Uterus (tissue), 4 donors: ENCODE data around the gene LPP. TPM values are rescaled to one million over a fixed set of nuclear protein-coding genes. Genes with fewer than 3 reads are reported as not detected.

Experiments used
- DNase-seq, 2 donors: peaks; one replicate each; pipeline ENCODE4 v3.0.0-alpha.2; 2019 to 2020
- H3K27ac ChIP-seq, 2 donors: fragments of 200-600 bp; sonication (generic); 1 replicate in 1 of 2; 2 replicates in 1 of 2; pipeline ENCODE4 v1.5.1; 2016 to 2018
- H3K27me3 ChIP-seq, 2 donors: fragments of 200-600 bp; sonication (generic); one replicate each; pipeline ENCODE4 v1.5.1; 2018 to 2019; ENCODE audit warnings: control low read depth in 1 of 2
- H3K36me3 ChIP-seq, 2 donors: fragments of 200-600 bp; sonication (generic); one replicate each; pipeline ENCODE4 v1.5.1; 2019; ENCODE audit warnings: control low read depth in 1 of 2
- H3K4me1 ChIP-seq, 2 donors: fragments of 200-600 bp; sonication (generic); one replicate each; pipeline ENCODE4 v1.5.1; 2018 to 2019; ENCODE audit warnings: control low read depth in 1 of 2
- H3K4me3 ChIP-seq, 2 donors: fragments of 200-600 bp; sonication (generic); 1 replicate in 1 of 2; 2 replicates in 1 of 2; pipeline ENCODE4 v1.5.1; 2018 to 2019; ENCODE audit warnings: mild to moderate bottlenecking in 1 of 2
- H3K9me3 ChIP-seq, 2 donors: fragments of 200-600 bp; sonication (generic); one replicate each; pipeline ENCODE4 v1.5.1; 2019; ENCODE audit warnings: control low read depth in 1 of 2
- CTCF ChIP-seq, 4 experiments: fragments of 200-600 bp in 2 of 4; fragments of 450-650 bp in 2 of 4; sonication (generic) in 2 of 4; IDR thresholded peaks; one replicate each; pipeline ENCODE4 v1.5.1; 2016 to 2019; ENCODE audit warnings: antibody characterized with exemption in 4 of 4, mild to moderate bottlenecking in 2 of 4, moderate library complexity in 1 of 4
- POLR2A ChIP-seq, 2 donors: fragments of 450-650 bp; IDR thresholded peaks; one replicate each; pipeline ENCODE4 v1.6.1; 2016; ENCODE audit warnings: antibody characterized with exemption in 2 of 2, mild to moderate bottlenecking in 1 of 2, moderate library complexity in 1 of 2
- intact Hi-C: fragments of 100-400 bp; cut with DNase I; formaldehyde crosslinking; loops from one replicate; pipeline ENCODE4 v1.15.1; 2023; ENCODE audit warnings: low total_unique reads
- total RNA-seq, 4 donors: library from RNA; depleted of rRNA in 3 of 4; stranded (reverse); fragments of >200 nt in 3 of 4; gene quantifications; one replicate each; pipeline versions ENCODE4 v1.1.0 to v1.2.4, GENCODE V29; 2014 to 2023
- donor health status: DM: yes; HTN: yes; CAD: no.

LPP gene
- total RNA-seq, 4 donors from 2014 or later: 180 to 1,374 (median 712) TPM

GRCh38 chr3:188244395-188244861 is 90.5 kb downstream of the LPP start:
- DNase-seq: no peak
- H3K27me3 ChIP-seq: no peaks in the 10 kb centered on the region
- intact Hi-C loops: no loop called here
- no peaks in the 10 kb centered on the region for H3K9me3 ChIP-seq
- H3K4me1 ChIP-seq: peaks cover 4 to 20% of the 10 kb centered on the region in 2 donors
- H3K27ac ChIP-seq: peak overlapping the region; percentile 38 to 48
- no peak overlapping the region for H3K4me3 ChIP-seq
- no peak for TF ChIP-seq POLR2A (IDR thresholded peaks at IDR 0.05)
- TF ChIP-seq CTCF (IDR thresholded peaks at IDR 0.05): no peak
- H3K36me3 ChIP-seq: no peaks in the 10 kb centered on the region

GRCh38 chr3:188246905-188247304 is 92.9 kb downstream of the LPP start:
- TF ChIP-seq CTCF (IDR thresholded peaks at IDR 0.05): no peak
- Histone ChIP-seq H3K4me3 (no peak overlapping the region), H3K27me3 (no peaks in the 10 kb centered on the region), H3K27ac (peak overlapping the region; percentile 37 to 56), H3K9me3 (no peaks in the 10 kb centered on the region), H3K36me3 (no peaks in the 10 kb centered on the region), H3K4me1 (peaks cover 0 to 11% of the 10 kb centered on the region in 2 donors)
- intact Hi-C loops: no loop called here
- no peak for DNase-seq

GRCh38 chr3:188248036-188248561 is 94.1 kb downstream of the LPP start:
- TF ChIP-seq POLR2A (IDR thresholded peaks at IDR 0.05) (no peak), CTCF (IDR thresholded peaks at IDR 0.05) (no peak)
- Histone ChIP-seq H3K9me3 (no peaks in the 10 kb centered on the region), H3K27ac (peak overlapping the region; percentile 15 to 56), H3K4me1 (peaks cover 0 to 7% of the 10 kb centered on the region in 2 donors), H3K27me3 (no peaks in the 10 kb centered on the region), H3K36me3 (no peaks in the 10 kb centered on the region), H3K4me3 (no peak overlapping the region)
- intact Hi-C loops: no loop called here
- no peak for DNase-seq

- DNase-seq: no peak
- Histone ChIP-seq H3K27ac (peak overlapping the region; percentile 54 to 63), H3K4me1 (peaks cover 0 to 8% of the 10 kb centered on the region in 2 donors), H3K27me3 (no peaks in the 10 kb centered on the region), H3K9me3 (no peaks in the 10 kb centered on the region), H3K36me3 (no peaks in the 10 kb centered on the region), H3K4me3 (no peak overlapping the region)
- TF ChIP-seq POLR2A (IDR thresholded peaks at IDR 0.05): no peak
- TF ChIP-seq CTCF (IDR thresholded peaks at IDR 0.05): no peak
- intact Hi-C loops: no loop called here
Measured at GRCh38 chr3:188253123-188253793, 99.3 kb downstream of the LPP start.

- Histone ChIP-seq H3K36me3 (no peaks in the 10 kb centered on the region), H3K9me3 (no peaks in the 10 kb centered on the region), H3K27ac (peak overlapping the region; percentile 54 to 63), H3K4me3 (no peak overlapping the region), H3K4me1 (peaks cover 0 to 8% of the 10 kb centered on the region in 2 donors), H3K27me3 (no peaks in the 10 kb centered on the region)
- DNase-seq: no peak
- no peak for TF ChIP-seq CTCF (IDR thresholded peaks at IDR 0.05)
- TF ChIP-seq POLR2A (IDR thresholded peaks at IDR 0.05): no peak
- intact Hi-C loops: no loop called here
Measured at GRCh38 chr3:188253800-188254452, 100.0 kb downstream of the LPP start.
